Measurements from ENCODE around the gene MMRN1. TPM values are rescaled to one million over a fixed set of nuclear protein-coding genes. Genes with fewer than 3 reads are reported as not detected.

Gene MMRN1
- total and polyA plus RNA-seq, 2 experiments from 2014 or later = not detected

DNA sequence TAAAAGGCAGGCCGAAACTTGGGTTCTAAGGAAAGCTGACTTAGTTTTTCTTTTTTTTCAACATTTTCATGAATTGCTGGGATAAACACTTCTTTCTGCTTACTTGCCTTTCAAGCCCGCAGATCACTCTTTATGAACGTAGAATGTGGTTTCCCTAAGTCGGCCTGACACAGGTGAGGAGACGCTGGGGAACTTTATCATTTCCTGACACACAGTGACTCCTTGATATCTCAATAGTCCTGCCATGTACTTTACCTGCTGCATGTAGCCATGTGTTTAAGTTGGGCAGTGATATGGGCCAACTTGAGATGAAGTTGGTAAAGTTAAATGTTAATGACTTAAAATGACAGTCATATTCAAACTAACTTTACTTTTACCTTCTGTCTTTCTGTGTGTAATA lies 31.1 kb upstream of the MMRN1 start:
- no peaks in the 10 kb centered on the region for H3K36me3 Mint-ChIP-seq (ENCODE audit: low read depth)
- TF ChIP-seq, protein P1, sequence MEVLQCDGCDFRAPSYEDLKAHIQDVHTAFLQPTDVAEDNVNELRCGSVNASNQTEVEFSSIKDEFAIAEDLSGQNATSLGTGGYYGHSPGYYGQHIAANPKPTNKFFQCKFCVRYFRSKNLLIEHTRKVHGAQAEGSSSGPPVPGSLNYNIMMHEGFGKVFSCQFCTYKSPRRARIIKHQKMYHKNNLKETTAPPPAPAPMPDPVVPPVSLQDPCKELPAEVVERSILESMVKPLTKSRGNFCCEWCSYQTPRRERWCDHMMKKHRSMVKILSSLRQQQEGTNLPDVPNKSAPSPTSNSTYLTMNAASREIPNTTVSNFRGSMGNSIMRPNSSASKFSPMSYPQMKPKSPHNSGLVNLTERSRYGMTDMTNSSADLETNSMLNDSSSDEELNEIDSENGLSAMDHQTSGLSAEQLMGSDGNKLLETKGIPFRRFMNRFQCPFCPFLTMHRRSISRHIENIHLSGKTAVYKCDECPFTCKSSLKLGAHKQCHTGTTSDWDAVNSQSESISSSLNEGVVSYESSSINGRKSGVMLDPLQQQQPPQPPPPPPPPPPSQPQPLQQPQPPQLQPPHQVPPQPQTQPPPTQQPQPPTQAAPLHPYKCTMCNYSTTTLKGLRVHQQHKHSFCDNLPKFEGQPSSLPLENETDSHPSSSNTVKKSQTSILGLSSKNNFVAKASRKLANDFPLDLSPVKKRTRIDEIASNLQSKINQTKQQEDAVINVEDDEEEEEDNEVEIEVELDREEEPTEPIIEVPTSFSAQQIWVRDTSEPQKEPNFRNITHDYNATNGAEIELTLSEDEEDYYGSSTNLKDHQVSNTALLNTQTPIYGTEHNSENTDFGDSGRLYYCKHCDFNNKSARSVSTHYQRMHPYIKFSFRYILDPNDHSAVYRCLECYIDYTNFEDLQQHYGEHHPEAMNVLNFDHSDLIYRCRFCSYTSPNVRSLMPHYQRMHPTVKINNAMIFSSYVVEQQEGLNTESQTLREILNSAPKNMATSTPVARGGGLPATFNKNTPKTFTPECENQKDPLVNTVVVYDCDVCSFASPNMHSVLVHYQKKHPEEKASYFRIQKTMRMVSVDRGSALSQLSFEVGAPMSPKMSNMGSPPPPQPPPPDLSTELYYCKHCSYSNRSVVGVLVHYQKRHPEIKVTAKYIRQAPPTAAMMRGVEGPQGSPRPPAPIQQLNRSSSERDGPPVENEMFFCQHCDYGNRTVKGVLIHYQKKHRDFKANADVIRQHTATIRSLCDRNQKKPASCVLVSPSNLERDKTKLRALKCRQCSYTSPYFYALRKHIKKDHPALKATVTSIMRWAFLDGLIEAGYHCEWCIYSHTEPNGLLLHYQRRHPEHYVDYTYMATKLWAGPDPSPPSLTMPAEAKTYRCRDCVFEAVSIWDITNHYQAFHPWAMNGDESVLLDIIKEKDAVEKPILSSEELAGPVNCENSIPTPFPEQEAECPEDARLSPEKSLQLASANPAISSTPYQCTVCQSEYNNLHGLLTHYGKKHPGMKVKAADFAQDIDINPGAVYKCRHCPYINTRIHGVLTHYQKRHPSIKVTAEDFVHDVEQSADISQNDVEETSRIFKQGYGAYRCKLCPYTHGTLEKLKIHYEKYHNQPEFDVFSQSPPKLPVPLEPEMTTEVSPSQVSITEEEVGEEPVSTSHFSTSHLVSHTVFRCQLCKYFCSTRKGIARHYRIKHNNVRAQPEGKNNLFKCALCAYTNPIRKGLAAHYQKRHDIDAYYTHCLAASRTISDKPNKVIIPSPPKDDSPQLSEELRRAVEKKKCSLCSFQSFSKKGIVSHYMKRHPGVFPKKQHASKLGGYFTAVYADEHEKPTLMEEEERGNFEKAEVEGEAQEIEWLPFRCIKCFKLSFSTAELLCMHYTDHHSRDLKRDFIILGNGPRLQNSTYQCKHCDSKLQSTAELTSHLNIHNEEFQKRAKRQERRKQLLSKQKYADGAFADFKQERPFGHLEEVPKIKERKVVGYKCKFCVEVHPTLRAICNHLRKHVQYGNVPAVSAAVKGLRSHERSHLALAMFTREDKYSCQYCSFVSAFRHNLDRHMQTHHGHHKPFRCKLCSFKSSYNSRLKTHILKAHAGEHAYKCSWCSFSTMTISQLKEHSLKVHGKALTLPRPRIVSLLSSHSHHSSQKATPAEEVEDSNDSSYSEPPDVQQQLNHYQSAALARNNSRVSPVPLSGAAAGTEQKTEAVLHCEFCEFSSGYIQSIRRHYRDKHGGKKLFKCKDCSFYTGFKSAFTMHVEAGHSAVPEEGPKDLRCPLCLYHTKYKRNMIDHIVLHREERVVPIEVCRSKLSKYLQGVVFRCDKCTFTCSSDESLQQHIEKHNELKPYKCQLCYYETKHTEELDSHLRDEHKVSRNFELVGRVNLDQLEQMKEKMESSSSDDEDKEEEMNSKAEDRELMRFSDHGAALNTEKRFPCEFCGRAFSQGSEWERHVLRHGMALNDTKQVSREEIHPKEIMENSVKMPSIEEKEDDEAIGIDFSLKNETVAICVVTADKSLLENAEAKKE (CRISPR knock-in tag; IDR thresholded peaks at IDR 0.05) = no peak
- TF ChIP-seq POLR2AphosphoS5 (IDR thresholded peaks at IDR 0.05; ENCODE audit: low read depth) (no peak), NANOG (IDR thresholded peaks at IDR 0.05; ENCODE audit: borderline replicate concordance) (no peak), EZH2 (IDR thresholded peaks at IDR 0.05; ENCODE audit: low read depth, unreplicated experiment) (no peak), EZH2phosphoT487 (IDR thresholded peaks at IDR 0.05; ENCODE audit: unreplicated experiment) (no peak), ZNF331 (CRISPR knock-in tag; IDR thresholded peaks at IDR 0.05; ENCODE audit: low read depth) (no peak), JUNB (IDR thresholded peaks at IDR 0.05; ENCODE audit: unreplicated experiment) (no peak), ZNF114 (CRISPR knock-in tag; IDR thresholded peaks at IDR 0.05) (no peak), STAT1 (IDR thresholded peaks at IDR 0.05; ENCODE audit: unreplicated experiment) (no peak), CREB1 (CRISPR knock-in tag; IDR thresholded peaks at IDR 0.05; ENCODE audit: low read depth) (no peak)
- TF ChIP-seq, protein P2, sequence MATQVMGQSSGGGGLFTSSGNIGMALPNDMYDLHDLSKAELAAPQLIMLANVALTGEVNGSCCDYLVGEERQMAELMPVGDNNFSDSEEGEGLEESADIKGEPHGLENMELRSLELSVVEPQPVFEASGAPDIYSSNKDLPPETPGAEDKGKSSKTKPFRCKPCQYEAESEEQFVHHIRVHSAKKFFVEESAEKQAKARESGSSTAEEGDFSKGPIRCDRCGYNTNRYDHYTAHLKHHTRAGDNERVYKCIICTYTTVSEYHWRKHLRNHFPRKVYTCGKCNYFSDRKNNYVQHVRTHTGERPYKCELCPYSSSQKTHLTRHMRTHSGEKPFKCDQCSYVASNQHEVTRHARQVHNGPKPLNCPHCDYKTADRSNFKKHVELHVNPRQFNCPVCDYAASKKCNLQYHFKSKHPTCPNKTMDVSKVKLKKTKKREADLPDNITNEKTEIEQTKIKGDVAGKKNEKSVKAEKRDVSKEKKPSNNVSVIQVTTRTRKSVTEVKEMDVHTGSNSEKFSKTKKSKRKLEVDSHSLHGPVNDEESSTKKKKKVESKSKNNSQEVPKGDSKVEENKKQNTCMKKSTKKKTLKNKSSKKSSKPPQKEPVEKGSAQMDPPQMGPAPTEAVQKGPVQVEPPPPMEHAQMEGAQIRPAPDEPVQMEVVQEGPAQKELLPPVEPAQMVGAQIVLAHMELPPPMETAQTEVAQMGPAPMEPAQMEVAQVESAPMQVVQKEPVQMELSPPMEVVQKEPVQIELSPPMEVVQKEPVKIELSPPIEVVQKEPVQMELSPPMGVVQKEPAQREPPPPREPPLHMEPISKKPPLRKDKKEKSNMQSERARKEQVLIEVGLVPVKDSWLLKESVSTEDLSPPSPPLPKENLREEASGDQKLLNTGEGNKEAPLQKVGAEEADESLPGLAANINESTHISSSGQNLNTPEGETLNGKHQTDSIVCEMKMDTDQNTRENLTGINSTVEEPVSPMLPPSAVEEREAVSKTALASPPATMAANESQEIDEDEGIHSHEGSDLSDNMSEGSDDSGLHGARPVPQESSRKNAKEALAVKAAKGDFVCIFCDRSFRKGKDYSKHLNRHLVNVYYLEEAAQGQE (IDR thresholded peaks at IDR 0.05; ENCODE audit: unreplicated experiment) = no peak
- TF ChIP-seq, protein P3, sequence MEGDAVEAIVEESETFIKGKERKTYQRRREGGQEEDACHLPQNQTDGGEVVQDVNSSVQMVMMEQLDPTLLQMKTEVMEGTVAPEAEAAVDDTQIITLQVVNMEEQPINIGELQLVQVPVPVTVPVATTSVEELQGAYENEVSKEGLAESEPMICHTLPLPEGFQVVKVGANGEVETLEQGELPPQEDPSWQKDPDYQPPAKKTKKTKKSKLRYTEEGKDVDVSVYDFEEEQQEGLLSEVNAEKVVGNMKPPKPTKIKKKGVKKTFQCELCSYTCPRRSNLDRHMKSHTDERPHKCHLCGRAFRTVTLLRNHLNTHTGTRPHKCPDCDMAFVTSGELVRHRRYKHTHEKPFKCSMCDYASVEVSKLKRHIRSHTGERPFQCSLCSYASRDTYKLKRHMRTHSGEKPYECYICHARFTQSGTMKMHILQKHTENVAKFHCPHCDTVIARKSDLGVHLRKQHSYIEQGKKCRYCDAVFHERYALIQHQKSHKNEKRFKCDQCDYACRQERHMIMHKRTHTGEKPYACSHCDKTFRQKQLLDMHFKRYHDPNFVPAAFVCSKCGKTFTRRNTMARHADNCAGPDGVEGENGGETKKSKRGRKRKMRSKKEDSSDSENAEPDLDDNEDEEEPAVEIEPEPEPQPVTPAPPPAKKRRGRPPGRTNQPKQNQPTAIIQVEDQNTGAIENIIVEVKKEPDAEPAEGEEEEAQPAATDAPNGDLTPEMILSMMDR (conservative IDR thresholded peaks at IDR 0.05; ENCODE audit: low read depth in 2 of 2) = no peak
- TF ChIP-seq, protein P4, sequence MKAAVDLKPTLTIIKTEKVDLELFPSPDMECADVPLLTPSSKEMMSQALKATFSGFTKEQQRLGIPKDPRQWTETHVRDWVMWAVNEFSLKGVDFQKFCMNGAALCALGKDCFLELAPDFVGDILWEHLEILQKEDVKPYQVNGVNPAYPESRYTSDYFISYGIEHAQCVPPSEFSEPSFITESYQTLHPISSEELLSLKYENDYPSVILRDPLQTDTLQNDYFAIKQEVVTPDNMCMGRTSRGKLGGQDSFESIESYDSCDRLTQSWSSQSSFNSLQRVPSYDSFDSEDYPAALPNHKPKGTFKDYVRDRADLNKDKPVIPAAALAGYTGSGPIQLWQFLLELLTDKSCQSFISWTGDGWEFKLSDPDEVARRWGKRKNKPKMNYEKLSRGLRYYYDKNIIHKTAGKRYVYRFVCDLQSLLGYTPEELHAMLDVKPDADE (IDR thresholded peaks at IDR 0.05) = no peak
- H3K27ac Mint-ChIP-seq = no peak overlapping the region
- H3K4me1 Mint-ChIP-seq = no peaks in the 10 kb centered on the region; the same call in 2 of the 3 replicates
- H3K27me3 Mint-ChIP-seq (ENCODE audit: insufficient read depth, low read depth, poor library complexity) = no peaks in the 10 kb centered on the region
- Histone ChIP-seq H3K4me3 (no peak overlapping the region), H3K9me2 (ENCODE audit: insufficient read depth) (no peaks in the 10 kb centered on the region), H3K36me3 (ENCODE audit: insufficient read depth) (no peaks in the 10 kb centered on the region), H3K27me3 (ENCODE audit: insufficient read depth) (no peaks in the 10 kb centered on the region), H3F3A (replicated peaks; ENCODE audit: low read depth) (no peaks in the 10 kb centered on the region), H3K79me2 (replicated peaks; ENCODE audit: insufficient read depth) (no peaks in the 10 kb centered on the region), H3K4me2 (no peak overlapping the region), H2AFZ (peak overlapping the region; percentile 74; the same call in 1 of the 2 replicates), H3K27ac (ENCODE audit: low read depth) (no peak overlapping the region), H4K20me1 (replicated peaks; ENCODE audit: insufficient read depth) (no peaks in the 10 kb centered on the region), H3K4me1 (ENCODE audit: insufficient read depth) (no peaks in the 10 kb centered on the region)
- DNase-seq (ENCODE audit: low spot score) = no peak
- H3K4me3 Mint-ChIP-seq = no peak overlapping the region
- ATAC-seq = no peak
- no peaks in the 10 kb centered on the region; the same call in 2 of the 3 replicates for H3K9me3 Mint-ChIP-seq

All from GM23338 (cell line).